GM12875 (cell line): ENCODE measurements around the gene GMPR2.

Experiments
- H3K4me3 ChIP-seq: one replicate; pipeline ENCODE4 v1.5.1; 2011; ENCODE audit warnings: low read depth, low read length, control low read depth
- TF ChIP-seq, protein P1 (sequence below): IDR thresholded peaks from 2 replicates; pipeline ENCODE4 v1.5.1; 2011; ENCODE audit warnings: low read depth, mild to moderate bottlenecking, control low read depth, inconsistent platforms, low read length, moderate library complexity, borderline replicate concordance; ENCODE audit not compliant: insufficient read depth

GMPR2 gene

GRCh38 chr14:24232645-24233537 lies at the start of gene GMPR2:
Gene GMPR2 (plus strand): TSS chr14:24232929. CDS start chr14:24233254, 325 bp downstream.
- peak within 1 kb of the TSS; percentile 59 for H3K4me3 ChIP-seq
- TF ChIP-seq, protein P1, sequence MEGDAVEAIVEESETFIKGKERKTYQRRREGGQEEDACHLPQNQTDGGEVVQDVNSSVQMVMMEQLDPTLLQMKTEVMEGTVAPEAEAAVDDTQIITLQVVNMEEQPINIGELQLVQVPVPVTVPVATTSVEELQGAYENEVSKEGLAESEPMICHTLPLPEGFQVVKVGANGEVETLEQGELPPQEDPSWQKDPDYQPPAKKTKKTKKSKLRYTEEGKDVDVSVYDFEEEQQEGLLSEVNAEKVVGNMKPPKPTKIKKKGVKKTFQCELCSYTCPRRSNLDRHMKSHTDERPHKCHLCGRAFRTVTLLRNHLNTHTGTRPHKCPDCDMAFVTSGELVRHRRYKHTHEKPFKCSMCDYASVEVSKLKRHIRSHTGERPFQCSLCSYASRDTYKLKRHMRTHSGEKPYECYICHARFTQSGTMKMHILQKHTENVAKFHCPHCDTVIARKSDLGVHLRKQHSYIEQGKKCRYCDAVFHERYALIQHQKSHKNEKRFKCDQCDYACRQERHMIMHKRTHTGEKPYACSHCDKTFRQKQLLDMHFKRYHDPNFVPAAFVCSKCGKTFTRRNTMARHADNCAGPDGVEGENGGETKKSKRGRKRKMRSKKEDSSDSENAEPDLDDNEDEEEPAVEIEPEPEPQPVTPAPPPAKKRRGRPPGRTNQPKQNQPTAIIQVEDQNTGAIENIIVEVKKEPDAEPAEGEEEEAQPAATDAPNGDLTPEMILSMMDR, result no peak

DNA sequence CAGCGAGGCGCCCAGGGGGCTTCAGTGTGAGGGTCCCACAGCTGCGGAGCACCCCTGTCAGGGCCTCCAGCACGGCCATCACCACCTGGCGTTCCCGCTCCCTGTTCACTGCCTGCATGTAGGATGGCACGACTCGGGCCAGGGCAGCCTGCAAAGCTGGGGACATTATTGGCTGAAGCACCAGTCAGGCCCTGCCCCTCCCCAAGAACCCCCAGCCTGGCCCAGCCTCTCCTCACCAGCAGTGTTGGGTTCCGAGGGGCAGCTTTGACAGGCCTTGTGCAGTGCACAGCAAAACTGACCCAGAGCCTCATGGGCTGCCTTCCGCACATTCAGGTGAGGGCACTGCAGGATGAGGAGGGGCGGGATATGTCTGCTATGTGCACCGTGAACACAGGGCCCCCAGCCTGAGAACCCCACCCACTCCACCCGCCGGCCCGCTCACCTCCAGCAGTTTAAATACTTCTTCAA lies 49.7 kb upstream of the GMPR2 start:
- TF ChIP-seq, protein P1, result no peak
- no peak overlapping the region for H3K4me3 ChIP-seq

GRCh38 chr14:24184104-24184970 lies 48.4 kb upstream of the GMPR2 start:
- TF ChIP-seq, protein P1, result no peak
- H3K4me3 ChIP-seq, result no peak overlapping the region

- TF ChIP-seq, protein P1, result no peak
- H3K4me3 ChIP-seq, result no peak overlapping the region
Observed at GRCh38 chr14:24185026-24185425, 47.7 kb upstream of the GMPR2 start.

- H3K4me3 ChIP-seq, result no peak overlapping the region
- TF ChIP-seq, protein P1, result no peak
Observed at GRCh38 chr14:24185741-24186140, 47.0 kb upstream of the GMPR2 start.

GRCh38 chr14:24186831-24187538 lies 45.7 kb upstream of the GMPR2 start:
- TF ChIP-seq, protein P1, result no peak
- no peak overlapping the region for H3K4me3 ChIP-seq
